HG03064 (cell line): ENCODE measurements around the gene ACADVL.
"Not testable (repeated sequence)": the region's sequence is repeated elsewhere in the genome, so short reads cannot be mapped to it uniquely, and the experiment has no call there.

Experiments
- ATAC-seq: cut with Tn5 transposase; IDR thresholded peaks from one replicate; pipeline ENCODE4 v1.9.1; 2021; ENCODE audit warnings: low read depth; ENCODE audit not compliant: unreplicated experiment

The ACADVL gene

DNA sequence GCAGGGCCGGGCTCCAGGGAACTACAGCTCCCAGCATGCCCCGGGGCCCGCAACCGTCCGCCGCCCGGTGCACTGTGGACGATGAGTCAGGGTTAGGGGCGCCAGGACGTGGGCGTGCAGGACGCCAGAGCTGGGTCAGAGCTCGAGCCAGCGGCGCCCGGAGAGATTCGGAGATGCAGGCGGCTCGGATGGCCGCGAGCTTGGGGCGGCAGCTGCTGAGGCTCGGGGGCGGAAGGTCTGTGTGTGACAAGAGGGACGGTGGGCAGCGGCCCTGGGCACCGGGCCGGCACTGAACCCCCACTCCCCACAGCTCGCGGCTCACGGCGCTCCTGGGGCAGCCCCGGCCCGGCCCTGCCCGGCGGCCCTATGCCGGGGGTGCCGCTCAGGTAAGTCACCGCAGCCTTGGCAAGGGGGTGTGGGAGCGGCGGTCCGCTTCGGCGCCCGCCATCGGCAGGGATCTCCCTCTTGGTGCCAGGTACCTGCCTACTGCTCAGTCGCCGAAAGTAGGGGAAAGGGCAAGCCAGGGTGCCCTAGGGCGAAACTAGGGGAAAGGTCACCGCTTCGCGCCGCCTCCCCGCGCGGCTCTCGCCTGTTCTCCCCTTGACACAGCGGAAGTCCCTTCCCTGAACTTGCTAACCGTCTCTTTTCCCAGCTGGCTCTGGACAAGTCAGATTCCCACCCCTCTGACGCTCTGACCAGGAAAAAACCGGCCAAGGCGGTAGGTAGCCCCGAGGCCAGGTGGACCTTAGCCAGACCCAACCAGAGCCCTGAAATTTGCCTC is at the start of gene ACADVL, which contains the start of gene DLG4:
Gene ACADVL, plus strand, starts transcription at position 127 of the 781 bp plus-strand sequence. Its CDS starts 47 bp downstream, at position 174.
Gene DLG4, minus strand, starts transcription at position 25 of the 781 bp plus-strand sequence.
- no peak for ATAC-seq

DNA sequence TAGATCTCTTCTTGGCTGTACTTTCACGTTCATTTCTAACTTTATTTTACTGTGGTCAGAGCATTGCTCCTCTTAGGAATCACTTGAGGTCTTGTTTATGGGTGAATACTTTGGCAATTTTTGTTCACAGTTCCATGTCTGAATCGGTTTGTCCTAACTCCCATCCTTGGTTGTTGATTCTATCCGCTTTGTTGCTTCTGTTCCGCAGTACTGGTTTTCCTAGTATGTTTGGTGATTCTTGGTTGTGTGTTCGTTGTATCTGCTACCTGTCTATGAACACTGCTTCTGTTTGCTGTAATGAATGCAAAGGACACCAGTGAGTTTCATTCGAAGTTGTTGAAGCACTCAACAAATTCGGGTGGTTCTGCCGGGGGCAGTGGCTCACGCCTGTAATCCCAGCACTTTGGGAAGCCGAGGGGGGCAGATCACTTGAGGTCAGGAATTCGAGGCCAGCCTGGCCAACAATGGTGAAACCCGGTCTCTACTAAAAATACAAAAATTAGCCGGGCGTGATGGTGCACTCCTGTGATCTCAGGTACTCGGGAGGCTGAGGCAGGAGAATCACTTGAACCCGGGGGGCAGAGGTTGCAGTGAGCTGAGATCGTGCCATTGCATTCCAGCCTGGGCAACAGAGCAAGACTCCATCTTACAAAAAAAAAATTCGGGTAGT is 47.1 kb upstream of the ACADVL start:
- ATAC-seq: not testable (repeated sequence)

DNA sequence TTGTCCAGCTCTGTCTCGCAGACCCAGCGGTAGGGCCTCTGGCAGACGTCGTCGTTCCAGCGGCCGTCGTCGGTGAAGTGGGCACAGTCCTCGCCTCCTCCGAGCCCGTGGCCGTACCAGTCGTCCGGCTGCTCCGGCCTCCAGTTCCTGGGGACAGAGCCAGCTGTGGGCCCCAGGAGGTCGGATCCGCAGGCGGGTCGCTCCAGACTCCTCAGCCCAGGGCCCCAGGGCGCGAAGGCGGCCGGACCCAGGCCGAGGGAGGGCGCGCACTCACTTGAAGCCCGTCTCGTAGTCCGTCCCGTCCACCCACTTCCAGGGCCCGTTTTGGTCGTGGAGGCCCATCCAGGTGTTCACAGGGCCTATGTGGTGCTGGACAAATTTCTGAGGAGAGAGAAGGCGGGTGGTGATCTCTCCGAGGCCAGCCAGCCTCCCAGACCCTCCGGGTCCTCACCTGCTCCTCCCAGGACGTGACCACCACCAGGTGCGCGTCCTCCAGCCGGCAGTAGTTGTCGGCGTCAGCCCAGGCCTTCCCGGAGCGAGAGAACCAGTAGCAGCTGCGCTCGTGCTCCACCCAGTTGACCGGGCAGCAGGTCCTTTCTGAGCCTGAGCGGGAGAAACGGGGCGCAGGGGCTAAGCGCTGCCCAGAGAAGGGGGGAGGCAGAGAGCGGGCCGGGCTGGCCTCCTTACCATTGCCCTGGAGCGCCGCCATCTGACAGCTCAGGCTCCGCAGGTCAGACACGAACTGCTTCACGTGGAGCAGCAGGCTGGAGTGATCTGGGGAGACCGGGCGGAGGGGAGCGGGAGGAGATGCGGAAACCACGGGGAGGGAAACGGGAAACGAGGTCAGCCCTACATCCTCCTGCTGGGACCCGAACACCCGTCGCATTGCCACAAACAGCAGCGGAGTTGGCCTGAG is 45.8 kb upstream of the ACADVL start:
- no peak for ATAC-seq

DNA sequence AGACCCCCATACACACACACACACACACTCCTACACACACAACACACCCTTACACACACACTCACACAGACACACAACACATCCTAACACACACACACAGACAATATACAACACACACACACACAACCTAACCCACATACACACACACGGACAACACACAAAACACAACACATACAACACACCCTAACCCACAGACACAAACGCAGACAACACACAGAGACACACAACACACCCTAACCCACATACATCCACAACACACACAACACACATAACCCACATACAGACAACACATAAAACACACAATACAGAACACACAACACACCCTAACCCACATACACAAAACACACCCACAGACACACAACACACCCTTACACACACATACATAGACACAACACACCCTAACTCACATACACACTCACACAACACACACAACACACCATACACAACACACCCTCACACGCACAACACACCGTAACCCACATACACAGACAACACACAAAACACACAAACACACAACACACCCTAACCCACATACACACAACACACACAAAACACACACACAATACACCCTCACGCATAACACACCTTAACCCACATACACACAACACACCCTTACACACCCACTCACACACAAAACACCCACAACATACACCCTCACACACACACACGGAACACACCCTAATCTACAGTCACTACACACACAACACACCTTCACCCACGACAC is 45.0 kb upstream of the ACADVL start:
- ATAC-seq: no peak

DNA sequence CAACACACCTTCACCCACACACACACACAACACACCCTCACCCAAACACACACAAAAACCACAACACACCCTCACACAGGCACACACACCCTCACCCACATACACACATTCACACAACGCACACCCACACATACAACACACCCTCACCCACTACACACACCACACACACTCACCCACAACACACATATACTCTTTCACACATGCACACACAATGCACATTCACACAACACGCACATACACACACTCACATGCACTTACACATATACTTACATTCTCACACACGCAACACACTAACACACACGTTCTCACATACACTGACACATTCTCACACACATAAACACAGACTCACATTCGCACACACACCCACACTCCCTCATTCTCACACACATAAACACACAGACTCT is 44.4 kb upstream of the ACADVL start:
- ATAC-seq: no peak

DNA sequence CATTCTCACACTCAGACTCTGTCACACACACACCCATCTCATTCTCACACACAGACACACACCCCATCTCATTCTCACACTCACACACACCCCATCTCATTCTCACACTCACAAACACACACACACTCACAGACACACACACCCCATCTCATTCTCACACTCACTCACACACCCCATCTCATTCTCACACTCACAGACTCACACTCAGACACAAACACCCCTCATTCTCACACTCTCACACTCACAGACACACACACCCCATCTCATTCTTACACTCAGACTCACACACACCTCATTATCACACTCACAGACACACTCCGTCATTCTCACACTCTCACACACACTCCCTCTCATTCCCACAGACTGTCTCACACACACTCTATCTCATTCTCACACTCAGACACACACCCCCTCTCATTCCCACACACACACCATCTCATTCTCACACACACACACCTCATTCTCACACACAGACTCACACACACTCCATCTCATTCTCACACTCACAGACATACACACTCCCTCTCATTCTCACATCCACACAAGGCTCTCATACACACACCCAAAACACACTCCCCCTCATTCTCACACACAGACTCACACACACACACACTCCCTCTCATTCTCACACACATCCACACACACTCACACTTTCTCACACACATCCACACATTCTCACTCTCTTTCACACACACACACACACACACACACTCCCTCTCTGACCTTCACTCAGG is 43.5 kb upstream of the ACADVL start:
- no peak for ATAC-seq

DNA sequence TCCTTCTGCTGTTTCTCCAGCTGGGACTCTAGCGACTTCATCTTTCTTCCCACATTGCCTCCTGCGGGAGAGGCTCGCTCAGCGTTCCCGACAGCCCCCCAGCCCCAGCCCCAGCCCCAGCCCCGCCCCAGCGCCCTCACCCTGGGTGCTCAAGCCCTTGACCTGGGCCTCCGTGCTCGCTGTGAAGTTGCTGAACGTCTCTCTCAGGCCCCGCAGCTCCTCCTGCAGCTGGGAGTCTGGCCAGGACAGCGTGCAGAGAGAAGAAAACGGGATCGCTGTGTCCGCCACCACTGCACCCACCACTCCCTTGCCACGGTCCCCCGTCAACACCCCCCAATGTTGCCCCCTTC is 42.9 kb upstream of the ACADVL start:
- no peak for ATAC-seq

DNA sequence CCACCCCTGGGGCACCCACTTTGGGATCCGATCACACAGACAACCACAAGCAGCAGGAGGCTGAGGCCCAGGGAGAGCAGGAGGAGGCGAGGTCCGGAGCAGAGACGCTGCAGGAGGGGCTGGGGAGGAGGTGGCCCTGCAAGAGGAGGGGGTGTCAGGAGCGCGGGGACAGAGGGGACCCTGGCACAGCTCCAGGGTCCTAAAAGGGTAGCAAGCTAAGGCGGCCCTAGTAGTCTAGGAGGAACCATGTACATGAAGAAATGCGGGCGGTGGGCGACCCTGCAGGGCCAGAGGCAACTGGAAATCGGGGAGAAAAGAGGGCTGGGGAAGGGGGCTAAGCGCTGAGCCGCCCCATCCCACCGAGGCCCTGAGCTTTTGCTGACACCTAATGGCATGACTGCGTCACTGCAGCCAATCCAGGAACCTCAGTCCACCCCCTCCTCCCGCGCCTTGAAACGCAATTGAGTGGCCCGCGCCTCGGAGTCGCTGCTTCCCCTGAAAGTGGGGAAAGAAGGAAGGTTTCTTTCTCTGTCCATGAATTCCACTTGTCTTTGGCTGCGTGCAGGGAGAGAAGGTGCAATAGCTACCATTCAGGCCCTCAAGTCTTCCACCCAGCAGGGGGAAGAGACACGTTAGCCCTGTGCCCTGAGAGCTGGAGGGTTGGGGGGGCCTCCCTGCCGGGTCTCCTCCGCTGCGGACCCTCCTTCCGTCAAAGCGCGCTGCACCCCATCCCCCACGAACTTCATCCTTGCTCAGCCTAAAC is 42.4 kb upstream of the ACADVL start:
- no peak for ATAC-seq

DNA sequence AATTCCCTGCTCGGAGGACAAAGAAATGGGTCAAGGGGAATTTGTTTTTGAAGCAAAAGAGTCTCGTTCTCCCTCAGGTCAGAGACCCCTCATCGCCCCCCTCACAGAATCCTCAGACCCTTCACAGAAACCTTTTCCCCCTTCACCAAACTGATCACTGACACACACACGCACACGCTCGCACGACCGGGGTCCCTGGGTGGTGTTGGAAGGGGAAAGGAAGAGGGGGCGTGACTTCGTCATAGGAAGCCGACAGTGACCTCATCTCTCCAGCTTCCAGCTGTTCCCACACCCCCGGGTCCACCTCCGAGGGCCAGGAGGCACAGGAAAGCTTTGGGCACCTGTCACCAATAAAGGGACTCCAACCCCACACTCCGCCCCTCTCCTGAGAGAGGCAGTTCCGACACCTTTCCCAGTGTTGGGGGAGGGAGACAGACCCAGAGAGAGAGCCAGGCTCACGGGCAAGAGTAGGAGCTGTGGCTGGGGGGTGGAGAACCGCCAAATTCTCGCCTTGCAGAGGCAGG is 41.7 kb upstream of the ACADVL start:
- no peak for ATAC-seq

DNA sequence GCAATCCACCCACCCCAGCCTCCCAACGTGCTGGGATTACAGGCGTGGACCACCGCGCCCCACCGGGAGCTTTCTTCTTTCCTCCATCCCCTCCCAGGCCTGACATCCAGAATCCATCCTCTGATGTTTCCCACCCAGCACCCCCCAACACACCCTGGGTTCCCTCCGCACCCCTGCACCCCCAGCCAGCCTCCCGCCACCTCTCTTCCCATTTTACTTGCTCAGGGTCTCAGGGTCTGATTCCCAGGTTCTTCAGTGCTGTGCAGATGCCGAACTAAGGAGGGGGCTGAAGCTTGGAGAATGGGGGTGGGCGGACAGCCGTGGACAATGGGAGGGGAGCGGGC is 40.8 kb upstream of the ACADVL start:
- ATAC-seq: no peak

DNA sequence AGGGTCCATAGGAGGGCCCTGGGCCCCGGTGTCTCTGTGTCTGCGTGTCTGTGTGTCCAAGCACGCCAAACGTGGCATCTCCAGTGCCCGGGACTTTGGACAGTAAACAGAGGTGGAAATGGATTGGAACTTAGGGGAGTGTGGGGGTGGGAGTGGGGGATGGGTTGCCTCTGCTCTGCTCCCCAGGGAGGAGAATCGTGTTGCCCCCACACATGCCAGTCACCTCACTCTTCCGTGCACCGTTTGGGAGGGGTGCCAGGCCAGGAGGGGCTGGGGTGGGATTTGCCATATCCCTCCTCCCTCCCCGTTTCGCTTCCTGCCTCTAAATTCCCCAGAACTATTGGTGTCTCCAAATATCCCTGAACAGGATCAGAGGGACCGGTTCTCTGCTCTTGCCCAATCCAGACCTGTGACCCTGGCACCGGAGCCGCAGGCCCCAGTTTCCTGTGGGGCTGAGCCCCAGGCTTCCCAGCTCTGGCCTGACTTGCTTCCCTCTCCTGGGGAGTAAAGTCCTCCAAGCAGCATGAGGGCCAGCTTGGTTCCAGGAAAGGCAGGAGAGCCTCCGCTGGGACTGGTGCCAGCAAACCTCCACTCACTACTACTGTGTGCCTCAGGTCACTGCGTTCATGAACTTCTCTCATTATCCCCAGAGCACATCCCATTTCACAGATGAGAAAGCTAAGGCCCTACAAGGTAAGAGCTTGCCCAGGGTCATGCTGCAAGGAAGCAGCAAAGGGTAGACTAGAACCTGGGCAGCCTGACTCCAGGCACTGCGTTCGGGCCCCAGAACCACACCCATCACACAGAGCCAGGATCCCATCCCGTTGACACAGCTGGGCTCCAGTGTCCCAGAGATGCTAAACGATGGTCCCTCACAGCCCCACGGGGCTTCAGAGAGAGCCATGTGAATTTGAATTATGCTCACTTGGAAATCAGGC is 40.2 kb upstream of the ACADVL start, which contains the start of gene ASGR1:
Gene ASGR1, minus strand, starts transcription at position 54 of the 938 bp plus-strand sequence. CDS start 807 bp downstream, outside the sequence.
- ATAC-seq: no peak

DNA sequence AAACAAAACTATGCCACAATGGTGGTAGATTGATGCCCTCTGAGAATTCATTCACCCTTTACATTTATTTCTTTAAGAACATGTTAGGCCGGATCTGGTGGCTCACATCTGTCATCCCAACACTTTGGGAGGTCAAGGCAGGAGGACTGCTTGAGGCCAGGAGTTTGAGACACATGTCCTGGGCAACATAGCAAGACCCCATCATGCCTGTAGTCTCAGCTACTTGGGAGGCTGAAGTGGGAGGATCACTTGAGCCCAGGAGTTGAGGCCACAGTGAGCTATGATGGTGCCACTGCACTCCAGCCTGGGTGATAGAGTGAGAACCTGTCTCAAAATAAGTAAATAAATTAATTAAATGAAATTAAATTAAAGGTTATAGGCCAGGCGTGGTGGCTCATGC is 37.6 kb upstream of the ACADVL start:
- not testable (repeated sequence) for ATAC-seq

DNA sequence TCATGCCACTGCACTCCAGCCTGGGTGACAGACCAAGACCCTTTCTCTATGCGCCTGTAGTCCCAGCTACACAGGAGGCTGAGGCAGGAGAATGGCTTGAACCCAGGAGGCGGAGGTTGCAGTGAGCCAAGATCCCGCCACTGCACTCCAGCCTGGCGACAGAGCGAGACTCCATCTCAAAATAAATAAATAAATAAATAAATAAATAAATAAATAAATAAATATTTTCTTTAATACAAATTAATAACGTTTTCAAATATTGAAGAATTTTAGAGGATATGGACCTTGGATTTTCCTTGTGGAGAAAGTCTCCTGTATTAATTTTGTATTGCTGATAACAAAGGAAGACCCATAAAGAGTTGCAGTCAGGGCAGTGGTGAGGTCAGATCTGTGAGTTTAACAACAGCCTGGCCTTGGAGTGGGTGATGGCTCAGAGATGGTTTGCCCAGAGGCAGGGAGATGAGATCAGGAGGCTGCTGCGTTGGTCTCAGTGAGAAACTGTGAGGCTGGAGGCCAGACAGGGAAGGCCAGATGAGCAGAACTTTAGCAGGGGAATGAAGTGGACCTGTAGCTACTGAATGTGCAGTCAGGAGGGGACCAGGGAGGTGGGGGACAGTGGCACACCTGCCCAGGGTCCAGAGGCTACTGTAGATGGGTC is 36.2 kb upstream of the ACADVL start:
- no peak for ATAC-seq

DNA sequence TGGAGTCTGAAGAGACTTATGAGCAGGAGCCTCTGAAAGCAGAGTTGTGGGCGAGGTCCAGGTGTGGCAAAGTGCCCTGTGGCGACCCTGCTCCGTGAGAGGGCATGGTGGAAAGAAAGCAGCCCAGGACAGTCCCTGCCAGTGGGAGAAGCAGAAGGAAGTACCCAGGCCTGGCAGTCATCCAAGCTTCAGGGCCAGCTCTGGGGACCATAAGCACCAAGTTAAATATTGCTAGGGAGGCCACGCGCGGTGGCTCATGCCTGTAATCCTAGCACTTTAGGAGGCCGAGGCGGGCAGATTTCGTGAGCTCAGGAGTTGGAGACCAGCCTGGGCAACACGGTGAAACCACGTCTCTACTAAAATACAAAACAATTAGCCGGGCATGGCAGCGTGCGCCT is 35.6 kb upstream of the ACADVL start:
- no peak for ATAC-seq

DNA sequence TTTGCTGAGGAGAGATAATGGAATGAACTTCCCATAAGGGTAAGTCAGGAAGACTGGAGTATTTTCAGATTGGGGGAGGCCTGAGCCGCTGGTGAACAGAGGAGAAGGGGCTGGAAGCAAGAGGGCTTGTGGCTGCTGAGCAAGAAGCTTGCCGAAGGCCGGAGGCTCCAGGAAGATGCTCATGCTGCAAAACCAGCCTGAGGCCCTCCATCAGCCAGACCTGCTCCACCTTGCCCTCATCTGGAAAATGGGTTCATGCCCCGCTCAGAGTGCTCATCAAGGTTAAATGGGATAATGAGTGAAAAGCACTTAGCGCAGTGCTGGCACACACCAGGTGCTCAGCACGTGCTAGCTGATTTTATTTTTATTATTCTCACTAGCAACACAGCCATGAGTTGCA is 35.1 kb upstream of the ACADVL start:
- no peak for ATAC-seq

DNA sequence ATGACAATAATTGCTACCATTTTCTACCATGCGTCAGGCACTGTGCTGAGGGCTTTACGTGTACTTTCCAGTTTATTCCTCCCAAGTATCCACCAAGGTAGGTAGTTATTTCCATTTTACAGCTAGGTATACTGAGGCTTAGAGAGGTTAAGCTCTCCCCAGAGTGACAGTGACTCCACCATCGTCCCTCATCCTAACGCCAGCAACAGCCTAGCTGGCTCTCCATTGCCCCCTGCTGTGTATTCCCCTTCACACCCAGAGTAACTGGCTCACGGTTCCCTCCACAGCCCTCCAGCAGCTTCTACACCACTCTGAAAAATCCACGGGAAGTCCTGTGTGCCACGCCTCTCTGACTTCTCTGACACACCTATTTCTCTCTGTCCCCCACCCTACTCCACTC is 33.5 kb upstream of the ACADVL start:
- ATAC-seq: no peak

DNA sequence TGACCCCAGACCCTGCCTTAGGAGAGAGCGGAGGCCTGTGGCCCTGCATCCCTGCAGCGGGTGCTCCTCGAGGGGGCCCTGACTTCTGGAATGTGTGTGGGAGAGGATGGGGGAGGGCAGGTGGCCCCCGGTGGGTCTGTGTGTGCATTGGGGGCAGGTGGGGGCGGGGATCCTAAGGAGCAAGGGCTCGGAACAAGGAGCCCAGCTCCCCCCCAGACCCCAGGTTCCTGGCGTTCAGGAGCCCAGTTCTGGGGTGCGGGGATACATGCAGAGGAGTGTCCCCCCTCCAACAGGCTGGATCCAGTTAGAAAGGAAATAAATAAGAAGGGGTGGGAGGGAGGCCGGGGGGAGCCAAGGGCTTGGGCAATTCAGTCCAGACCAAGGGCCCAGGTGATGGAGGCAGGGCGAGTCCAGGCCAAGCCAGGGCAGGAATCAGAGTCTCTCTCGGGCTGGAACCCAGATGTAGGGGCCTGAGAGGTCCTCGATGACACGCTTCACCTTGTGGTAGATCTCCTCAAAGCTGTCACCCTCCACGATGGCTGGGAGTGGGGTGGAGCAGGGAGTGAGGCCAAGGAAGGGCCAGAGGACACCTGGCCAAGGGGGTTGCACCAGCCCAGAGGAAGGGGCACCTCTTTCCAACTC is 29.3 kb upstream of the ACADVL start:
- no peak for ATAC-seq
